Fibroblast of the aortic adventitia (primary cell): ENCODE results near the gene GSTP1. TPM values are rescaled to one million over a fixed set of nuclear protein-coding genes. Genes with fewer than 3 reads are reported as not detected.
"Not testable (repeated sequence)": the region's sequence is repeated elsewhere in the genome, so short reads cannot be mapped to it uniquely, and the experiment has no call there.

Experiments used
- DNase-seq: peaks from one replicate; pipeline ENCODE4 v3.0.0-alpha.2; 2010; ENCODE audit warnings: low read depth
- H3K4me3 ChIP-seq: 2 replicates; pipeline ENCODE4 v1.5.1; 2011; ENCODE audit warnings: low read depth, mild to moderate bottlenecking, control low read depth, low read length, moderate library complexity
- total RNA-seq: library from RNA; depleted of rRNA; stranded (reverse); fragments of >200 nt; gene quantifications from 2 replicates; pipeline ENCODE4 v1.2.3, GENCODE V29; 2012; ENCODE audit warnings: low replicate concordance
- TF ChIP-seq, protein P1 (sequence below): IDR thresholded peaks from 2 replicates; pipeline ENCODE4 v1.5.1; 2011; ENCODE audit warnings: mild to moderate bottlenecking, low read length, control low read depth, inconsistent platforms; ENCODE audit not compliant: insufficient read depth

GSTP1 gene
- total RNA-seq, 1 donor, result 538 TPM

DNA sequence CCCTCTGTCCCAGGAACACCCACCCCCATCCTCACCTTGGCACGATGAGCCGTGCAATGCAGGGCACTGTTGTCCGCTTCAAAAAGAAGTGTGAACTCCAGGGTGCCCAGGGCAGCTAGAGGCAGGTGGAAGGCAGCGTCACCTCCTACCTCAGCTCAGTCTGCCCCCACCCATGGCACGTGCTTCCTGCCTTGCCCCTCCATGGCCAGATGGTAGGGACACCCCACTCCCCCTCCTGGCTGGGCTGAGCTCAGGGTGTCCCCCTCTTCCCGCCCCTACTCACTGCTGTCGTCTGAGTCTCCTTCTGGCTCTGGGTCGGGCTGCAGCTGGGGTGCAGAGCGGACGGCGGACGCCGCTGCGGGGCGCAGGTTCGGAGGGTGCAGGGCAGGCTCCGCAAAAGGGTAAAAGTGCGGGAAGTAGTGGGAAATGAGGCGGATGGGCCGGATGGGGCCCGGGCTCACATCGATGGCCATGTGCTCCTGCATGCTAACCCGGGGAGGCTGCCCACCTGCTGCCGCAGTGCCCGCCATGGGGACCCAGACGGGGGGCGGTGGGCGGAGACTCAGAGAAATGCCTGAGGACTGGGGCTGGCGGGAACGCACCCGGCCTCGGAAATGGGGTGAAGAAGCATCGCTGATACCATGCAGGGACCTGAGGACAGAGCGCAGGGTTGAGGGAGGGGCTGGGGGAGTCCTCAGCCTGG lies 32.3 kb downstream of the GSTP1 start:
- TF ChIP-seq, protein P1, sequence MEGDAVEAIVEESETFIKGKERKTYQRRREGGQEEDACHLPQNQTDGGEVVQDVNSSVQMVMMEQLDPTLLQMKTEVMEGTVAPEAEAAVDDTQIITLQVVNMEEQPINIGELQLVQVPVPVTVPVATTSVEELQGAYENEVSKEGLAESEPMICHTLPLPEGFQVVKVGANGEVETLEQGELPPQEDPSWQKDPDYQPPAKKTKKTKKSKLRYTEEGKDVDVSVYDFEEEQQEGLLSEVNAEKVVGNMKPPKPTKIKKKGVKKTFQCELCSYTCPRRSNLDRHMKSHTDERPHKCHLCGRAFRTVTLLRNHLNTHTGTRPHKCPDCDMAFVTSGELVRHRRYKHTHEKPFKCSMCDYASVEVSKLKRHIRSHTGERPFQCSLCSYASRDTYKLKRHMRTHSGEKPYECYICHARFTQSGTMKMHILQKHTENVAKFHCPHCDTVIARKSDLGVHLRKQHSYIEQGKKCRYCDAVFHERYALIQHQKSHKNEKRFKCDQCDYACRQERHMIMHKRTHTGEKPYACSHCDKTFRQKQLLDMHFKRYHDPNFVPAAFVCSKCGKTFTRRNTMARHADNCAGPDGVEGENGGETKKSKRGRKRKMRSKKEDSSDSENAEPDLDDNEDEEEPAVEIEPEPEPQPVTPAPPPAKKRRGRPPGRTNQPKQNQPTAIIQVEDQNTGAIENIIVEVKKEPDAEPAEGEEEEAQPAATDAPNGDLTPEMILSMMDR, result no peak
- DNase-seq, result no peak
- no peak overlapping the region for H3K4me3 ChIP-seq

DNA sequence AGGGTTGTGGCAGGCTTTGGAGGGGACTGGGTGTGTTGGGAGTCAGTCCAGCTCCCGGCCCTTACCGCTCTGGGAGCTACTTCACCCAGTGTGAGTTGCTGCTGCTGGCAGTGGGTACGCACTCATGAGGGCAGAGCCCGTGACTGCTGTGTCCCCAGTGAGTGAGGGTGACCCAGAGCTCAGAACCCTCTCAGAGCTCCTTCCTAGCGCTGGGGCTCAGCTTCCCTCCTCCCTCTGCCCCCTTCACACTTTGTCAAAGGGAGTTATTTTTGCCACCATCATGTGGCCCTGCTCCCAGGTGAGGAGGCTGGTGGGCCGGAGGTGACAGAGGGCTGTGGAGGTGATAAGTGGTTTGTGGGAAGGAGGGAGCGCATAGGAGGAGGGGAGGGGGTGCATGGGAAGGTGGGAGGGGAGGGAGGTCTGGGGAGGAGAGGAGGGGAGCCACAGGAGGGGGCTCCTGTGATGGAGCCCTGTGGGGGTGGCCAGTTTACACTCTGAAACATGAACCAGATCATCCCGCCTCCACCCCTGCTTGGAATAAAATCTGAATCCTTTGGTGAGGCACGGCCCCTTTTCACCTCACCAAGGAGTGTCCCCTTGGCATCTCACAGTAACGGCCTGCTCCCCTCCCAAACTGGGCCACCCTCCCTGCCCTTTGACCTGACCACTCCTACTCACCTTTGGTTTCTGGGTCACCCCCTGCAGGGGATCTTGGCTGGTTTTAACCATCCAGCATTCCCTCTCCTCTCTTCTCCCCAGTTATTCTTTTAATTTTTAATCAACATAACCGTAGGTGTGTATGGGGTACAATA lies 33.0 kb downstream of the GSTP1 start:
- DNase-seq, result no peak
- TF ChIP-seq, protein P1, result no peak
- no peak overlapping the region for H3K4me3 ChIP-seq

DNA sequence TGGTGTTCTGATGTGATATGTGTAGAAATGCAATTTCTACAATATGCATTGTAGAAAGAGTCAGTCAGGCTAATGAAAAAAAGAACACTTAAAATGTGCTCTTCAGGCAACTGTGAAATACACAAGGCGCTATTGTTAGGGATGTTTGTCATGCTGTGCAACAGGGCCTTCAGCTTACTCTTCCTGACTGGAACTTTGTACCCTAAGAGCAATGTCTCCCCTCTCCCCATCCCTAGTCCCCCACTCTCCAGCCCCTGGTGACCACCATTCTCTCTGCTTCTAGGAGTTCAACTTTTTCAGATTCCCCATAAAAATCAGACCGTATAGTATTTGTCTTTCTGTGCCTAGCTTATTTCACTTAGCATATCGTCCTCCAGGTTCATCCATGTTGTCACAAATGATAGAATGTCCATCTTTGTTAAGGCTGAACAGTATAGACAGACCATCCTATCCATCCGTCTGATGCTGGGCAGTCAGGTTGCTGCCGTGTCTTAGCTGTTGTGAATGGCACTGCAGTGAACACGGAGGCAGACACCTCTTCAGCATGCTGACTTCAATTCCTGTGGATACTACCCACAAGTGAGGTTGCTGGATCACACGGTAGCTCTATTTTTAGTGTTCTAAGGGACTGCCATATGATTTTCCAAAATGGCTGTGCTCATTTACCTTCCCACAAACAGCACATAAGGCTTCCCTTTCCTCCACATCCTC lies 33.8 kb downstream of the GSTP1 start:
- no peak for DNase-seq
- TF ChIP-seq, protein P1, result no peak
- H3K4me3 ChIP-seq, result no peak overlapping the region

DNA sequence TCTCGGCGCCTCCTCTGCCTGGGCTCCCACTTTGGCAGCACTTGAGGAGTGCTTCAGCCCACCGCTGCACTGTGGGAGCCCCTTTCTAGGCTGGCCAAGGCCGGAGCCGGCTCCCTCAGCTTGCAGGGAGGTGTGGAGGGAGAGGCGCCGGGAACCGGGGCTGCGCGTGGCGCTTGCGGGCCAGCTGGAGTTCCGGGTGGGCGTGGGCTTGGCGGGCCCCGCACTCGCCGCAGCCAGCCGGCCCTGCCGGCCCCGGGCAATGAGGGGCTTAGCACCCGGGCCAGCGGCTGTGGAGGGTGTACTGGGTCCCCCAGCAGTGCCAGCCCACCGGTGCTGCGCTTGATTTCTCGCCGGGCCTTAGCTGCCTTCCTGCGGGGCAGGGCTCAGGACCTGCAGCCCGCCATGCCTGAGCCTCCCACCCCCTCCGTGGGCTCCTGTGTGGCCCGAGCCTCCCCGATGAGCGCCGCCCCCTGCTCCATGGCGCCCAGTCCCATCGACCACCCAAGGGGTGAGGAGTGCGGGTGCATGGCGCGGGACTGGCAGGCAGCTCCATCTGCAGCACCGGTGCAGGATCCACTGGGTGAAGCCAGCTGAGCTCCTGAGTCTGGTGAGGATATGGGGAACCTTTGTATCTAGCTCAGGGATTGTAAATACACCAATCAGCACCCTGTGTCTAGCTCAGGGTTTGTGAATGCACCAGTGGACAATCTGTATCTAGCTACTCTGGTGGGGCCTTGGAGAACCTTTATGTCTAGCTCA lies 35.5 kb downstream of the GSTP1 start:
- H3K4me3 ChIP-seq, DNase-seq: not testable (repeated sequence)

DNA sequence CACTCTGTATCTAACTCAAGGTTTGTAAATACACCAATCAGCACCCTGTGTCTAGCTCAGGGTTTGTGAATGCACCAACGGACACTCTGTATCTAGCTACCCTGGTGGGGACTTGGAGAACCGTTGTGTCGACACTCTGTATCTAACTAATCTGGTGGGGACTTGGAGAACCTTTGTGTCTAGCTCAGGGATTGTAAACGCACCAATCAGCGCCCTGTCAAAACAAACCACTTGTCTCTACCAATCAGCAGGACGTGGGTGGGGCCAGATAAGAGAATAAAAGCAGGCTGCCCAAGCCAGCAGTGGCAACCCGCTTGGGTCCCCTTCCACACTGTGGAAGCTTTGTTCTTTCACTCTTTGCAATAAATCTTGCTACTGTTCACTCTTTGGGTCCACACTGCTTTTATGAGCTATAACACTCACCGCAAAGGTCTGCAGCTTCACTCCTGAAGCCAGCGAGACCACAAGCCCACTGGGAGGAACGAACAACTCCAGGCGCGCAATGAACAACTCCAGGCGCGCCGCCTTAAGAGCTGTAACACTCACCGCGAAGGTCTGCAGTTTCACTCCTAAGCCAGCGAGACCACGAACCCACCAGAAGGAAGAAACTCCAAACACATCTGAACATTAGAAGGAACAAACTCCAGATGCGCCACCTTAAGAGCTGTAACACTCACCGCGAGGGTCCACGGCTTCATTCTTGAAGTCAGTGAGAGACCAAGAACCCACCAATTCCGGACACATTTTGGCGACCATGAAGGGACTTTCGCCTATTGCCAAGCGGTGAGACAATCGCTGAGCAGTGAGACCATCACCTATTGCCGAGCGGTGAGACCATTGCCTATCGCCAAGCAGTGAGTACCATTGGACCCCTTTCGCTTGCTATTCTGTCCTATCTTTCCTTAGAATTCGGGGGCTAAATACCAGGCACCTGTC lies 36.3 kb downstream of the GSTP1 start:
- not testable (repeated sequence) for H3K4me3 ChIP-seq, DNase-seq

DNA sequence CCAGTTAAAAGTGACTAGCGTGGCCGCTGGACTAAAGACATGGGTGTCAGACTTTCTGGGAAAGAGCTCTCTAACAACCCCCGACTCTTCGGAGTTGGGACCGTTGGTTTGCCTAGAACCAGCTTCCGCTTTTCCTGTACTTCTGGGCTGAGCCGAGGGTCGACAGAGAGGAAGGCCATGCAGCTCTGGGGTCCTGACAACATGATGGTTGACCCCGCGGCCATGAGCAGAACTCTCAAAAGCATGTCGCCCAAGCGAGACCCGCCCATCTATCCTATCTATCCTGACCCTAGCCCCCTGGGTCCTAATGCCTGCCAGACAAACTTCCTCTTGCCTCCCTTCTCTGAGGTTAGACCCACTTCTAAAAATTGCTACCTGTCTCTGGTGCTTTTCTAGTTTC lies 37.0 kb downstream of the GSTP1 start:
- not testable (repeated sequence) for H3K4me3 ChIP-seq, DNase-seq

DNA sequence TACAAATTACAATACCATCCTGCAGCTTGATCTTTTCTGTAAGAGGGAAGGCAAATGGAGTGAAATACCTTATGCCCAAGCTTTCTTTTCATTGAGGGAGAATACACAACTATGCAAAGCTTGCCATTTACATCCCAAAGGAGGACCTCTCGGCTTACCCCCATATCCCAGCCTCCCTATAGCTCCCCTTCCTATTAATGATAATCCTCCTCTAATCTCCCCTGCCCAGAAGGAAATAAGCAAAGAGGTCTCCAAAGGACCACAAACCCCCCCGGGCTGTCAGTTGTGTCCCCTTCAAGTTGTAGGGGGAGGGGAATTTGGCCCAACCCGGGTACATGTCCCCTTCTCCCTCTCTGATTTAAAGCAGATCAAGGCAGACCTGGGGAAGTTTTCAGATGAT lies 38.3 kb downstream of the GSTP1 start:
- DNase-seq, H3K4me3 ChIP-seq: not testable (repeated sequence)

DNA sequence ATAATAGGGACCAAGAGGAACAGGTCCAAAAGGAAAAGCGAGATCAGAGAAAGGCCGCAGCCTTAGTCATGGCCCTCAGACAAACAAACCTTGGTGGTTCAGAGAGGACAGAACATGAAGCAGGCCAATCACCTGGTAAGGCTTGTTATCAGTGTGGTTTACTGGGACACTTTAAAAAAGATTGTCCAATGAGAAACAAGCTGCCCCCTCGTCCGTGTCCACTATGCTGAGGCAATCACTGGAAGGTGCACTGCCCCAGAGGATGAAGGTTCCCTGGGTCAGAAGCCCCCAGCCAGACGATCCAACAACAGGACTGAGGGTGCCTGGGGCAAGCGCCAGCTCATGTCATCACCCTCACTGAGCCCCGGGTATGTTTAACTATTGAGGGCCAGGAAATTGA lies 39.3 kb downstream of the GSTP1 start:
- not testable (repeated sequence) for H3K4me3 ChIP-seq, DNase-seq

DNA sequence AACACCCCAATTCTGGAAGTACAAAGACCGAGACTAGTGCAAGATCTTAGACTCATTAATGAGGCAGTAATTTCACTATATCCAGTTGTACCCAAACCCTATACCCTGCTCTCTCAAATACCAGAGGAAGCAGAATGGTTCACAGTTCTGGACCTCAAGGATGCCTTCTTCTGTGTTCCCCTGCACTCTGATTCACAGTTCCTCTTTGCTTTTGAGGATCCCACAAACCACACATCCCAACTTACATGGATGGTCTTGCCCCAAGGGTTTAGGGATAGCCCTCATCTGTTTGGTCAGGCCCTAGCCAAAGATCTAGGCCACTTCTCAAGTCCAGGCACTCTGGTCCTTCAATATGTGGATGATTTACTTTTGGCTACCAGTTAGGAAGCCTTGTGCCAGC lies 40.2 kb downstream of the GSTP1 start:
- DNase-seq, result not testable (repeated sequence)

DNA sequence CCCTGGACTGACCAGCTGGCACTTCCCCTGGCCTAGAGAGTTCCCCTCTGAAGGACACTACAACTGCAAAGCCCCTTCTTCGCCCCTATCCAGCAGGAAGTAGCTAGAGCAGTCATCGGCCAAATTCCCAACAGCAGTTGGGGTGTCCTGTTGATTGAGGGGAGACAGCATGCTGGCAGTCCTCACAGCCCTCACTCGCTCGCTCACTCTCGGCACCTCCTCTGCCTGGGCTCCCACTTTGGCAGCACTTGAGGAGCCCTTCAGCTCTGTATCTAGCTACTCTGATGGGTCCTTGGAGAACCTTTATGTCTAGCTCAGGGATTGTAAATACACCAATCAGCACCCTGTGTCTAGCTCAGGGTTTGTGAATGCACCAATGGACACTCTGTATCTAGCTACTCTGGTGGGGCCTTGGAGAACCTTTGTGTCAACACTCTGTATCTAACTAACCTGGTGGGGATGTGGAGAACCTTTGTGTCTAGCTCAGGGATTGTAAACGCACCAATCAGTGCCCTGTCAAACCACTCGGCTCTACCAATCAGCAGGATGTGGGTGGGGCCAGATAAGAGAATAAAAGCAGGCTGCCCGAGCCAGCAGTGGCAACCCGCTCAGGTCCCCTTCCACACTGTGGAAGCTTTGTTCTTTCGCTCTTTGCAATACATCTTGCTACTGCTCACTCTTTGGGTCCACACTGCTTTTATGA lies 42.7 kb downstream of the GSTP1 start:
- not testable (repeated sequence) for DNase-seq, H3K4me3 ChIP-seq

More for the DNA sequence above, 40.2 kb downstream of the GSTP1 start:
- H3K4me3 ChIP-seq, result not testable (repeated sequence)
